Loucy (cell line): Measurements from ENCODE around the gene DEFB129.

ENCODE experiments used
- H2AFZ ChIP-seq: fragments of 200-600 bp; sonication (generic); 2 replicates; pipeline ENCODE4 v1.6.0; 2016; ENCODE audit warnings: antibody characterized with exemption, mild to moderate bottlenecking, low read length, moderate library complexity
- H3F3A ChIP-seq: fragments of 200-600 bp; 2 replicates; pipeline ENCODE4 v1.6.0; 2016; ENCODE audit warnings: antibody characterized with exemption, low read depth, mild to moderate bottlenecking
- H3K27me3 ChIP-seq: fragments of 200-600 bp; sonication (generic); 2 replicates; pipeline ENCODE4 v1.6.1; 2014; ENCODE audit warnings: low read length, mild to moderate bottlenecking; ENCODE audit not compliant: insufficient read depth, poor library complexity, severe bottlenecking
- H3K36me3 ChIP-seq: fragments of 200-600 bp; sonication (generic); 2 replicates; pipeline ENCODE4 v1.6.1; 2016; ENCODE audit warnings: low read length; ENCODE audit not compliant: insufficient read depth
- H3K4me1 ChIP-seq: fragments of 200-600 bp; sonication (generic); 2 replicates; pipeline ENCODE4 v1.5.1; 2014; ENCODE audit warnings: low read length, mild to moderate bottlenecking; ENCODE audit not compliant: insufficient read depth, poor library complexity, severe bottlenecking
- H3K4me2 ChIP-seq: fragments of 200-600 bp; sonication (generic); 2 replicates; pipeline ENCODE4 v1.6.0; 2014; ENCODE audit warnings: antibody characterized with exemption, low read length, low read depth, mild to moderate bottlenecking; ENCODE audit not compliant: poor library complexity, severe bottlenecking
- H3K4me3 ChIP-seq: fragments of 200-600 bp; sonication (generic); 2 replicates; pipeline ENCODE4 v1.5.1; 2014; ENCODE audit warnings: low read length, mild to moderate bottlenecking, mixed read lengths; ENCODE audit not compliant: poor library complexity, severe bottlenecking
- H3K79me2 ChIP-seq: fragments of 200-600 bp; sonication (generic); 2 replicates; pipeline ENCODE4 v1.6.1; 2014; ENCODE audit warnings: low read length; ENCODE audit not compliant: insufficient read depth
- H3K9ac ChIP-seq: fragments of 200-600 bp; sonication (generic); 2 replicates; pipeline ENCODE4 v1.6.0; 2014; ENCODE audit warnings: mild to moderate bottlenecking, low read depth, low read length, moderate library complexity; ENCODE audit not compliant: poor library complexity, severe bottlenecking
- H3K9me2 ChIP-seq: fragments of 200-600 bp; sonication (generic); replicated peaks from 2 replicates; pipeline ENCODE4 v1.6.1; 2016; ENCODE audit warnings: low read depth, low read length, mixed read lengths
- H3K9me3 ChIP-seq: fragments of 200-600 bp; sonication (generic); 2 replicates; pipeline ENCODE4 v1.6.1; 2014; ENCODE audit warnings: mild to moderate bottlenecking, antibody characterized with exemption, low read length, low read depth; ENCODE audit not compliant: insufficient read depth
- H4K20me1 ChIP-seq: fragments of 200-600 bp; sonication (generic); 2 replicates; pipeline ENCODE4 v1.6.0; 2014; ENCODE audit warnings: antibody characterized with exemption, low read length, mild to moderate bottlenecking; ENCODE audit not compliant: insufficient read depth, poor library complexity, severe bottlenecking
- EZH2phosphoT487 ChIP-seq: fragments of 200-600 bp; IDR thresholded peaks from 2 replicates; pipeline ENCODE4 v1.6.1; 2018; ENCODE audit warnings: antibody characterized with exemption, mild to moderate bottlenecking, moderate library complexity, borderline replicate concordance
- TF ChIP-seq, protein P1 (sequence below): fragments of 200-600 bp; sonication (generic); conservative IDR thresholded peaks from 2 replicates; pipeline ENCODE4 v1.5.1; 2014; ENCODE audit warnings: mild to moderate bottlenecking, antibody characterized with exemption, low read length

Gene DEFB129

DNA sequence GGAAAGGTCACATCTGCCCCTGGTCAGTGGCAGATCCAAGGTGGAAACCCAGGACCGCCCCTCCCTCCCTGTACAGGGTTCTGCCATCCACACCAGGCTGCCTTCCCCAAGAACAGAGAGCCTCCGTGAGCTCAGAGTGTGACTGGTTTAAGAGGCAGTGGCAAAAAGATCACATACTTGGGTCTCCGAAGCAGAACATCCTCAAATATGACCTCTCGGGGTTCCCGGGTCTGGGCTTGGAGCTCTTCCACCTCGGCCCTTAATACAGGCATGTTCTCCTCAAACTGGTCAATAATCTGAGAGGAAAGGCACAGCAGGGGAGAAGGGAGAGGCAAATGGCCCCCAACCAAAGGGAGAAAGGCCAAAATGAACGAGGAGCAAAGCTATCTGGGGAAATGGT, 48.7 kb downstream of the DEFB129 start:
- H3K4me3 ChIP-seq = no peak overlapping the region
- H3K79me2 ChIP-seq = no peaks in the 10 kb centered on the region
- no peak overlapping the region for H3K4me2 ChIP-seq
- TF ChIP-seq, protein P1, sequence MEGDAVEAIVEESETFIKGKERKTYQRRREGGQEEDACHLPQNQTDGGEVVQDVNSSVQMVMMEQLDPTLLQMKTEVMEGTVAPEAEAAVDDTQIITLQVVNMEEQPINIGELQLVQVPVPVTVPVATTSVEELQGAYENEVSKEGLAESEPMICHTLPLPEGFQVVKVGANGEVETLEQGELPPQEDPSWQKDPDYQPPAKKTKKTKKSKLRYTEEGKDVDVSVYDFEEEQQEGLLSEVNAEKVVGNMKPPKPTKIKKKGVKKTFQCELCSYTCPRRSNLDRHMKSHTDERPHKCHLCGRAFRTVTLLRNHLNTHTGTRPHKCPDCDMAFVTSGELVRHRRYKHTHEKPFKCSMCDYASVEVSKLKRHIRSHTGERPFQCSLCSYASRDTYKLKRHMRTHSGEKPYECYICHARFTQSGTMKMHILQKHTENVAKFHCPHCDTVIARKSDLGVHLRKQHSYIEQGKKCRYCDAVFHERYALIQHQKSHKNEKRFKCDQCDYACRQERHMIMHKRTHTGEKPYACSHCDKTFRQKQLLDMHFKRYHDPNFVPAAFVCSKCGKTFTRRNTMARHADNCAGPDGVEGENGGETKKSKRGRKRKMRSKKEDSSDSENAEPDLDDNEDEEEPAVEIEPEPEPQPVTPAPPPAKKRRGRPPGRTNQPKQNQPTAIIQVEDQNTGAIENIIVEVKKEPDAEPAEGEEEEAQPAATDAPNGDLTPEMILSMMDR = no peak
- no peak for TF ChIP-seq EZH2phosphoT487
- H3K27me3 ChIP-seq = no peaks in the 10 kb centered on the region
- no peaks in the 10 kb centered on the region for H3K4me1 ChIP-seq
- no peak overlapping the region for H3K9ac ChIP-seq
- H3F3A ChIP-seq = no peaks in the 10 kb centered on the region
- peaks cover 21% of the 10 kb centered on the region; the same call in 1 of the 2 replicates for H3K36me3 ChIP-seq
- H3K9me3 ChIP-seq = no peaks in the 10 kb centered on the region
- H4K20me1 ChIP-seq = no peaks in the 10 kb centered on the region
- H2AFZ ChIP-seq = no peak overlapping the region
- H3K9me2 ChIP-seq = no peaks in the 10 kb centered on the region

DNA sequence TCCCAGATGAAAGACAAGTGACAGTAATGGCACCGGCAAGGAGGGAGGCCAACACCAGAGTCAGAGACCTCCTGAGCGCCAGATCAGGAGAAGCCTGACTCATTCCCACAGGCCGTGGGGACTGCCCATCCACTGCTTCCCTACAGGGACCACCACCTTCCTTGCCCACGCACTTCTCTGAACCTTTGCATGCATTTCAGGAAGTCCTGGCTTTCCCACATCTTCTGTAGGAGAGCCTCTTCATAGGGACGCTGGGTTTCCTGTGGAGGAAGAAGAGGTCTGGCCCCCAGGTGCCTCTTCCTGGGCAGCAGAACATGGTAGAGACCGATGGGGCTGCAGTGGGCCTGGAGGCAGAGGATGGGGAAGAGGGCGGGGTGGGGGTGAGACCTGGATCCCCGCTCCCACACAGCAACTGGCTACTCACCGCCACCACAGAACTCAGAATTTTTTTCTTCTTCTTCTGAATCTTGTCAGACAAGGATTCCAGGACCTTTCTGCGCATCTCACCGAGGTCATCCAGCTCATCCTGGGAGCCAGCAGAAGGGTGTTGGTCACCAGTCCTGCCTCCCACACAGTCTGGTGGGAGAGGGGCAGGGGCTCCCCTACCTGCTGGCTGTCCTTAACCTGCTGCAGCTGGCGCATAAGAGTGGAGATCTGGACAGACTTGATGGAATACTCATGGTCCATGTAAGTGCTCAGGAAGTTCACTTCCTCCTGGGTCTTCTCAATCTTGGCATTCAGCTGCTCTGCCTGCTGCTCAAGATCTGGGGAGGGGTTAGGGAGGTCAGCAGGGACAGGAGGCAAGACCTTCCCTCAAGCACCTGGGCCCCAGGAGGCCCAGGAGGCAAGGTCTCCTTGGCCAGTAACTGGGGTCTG, 49.8 kb downstream of the DEFB129 start:
- no peak overlapping the region for H3K4me2 ChIP-seq
- H3K9ac ChIP-seq = no peak overlapping the region
- no peaks in the 10 kb centered on the region for H3K9me2 ChIP-seq
- H3K79me2 ChIP-seq = no peaks in the 10 kb centered on the region
- no peak overlapping the region for H3K4me3 ChIP-seq
- TF ChIP-seq, protein P1 = no peak
- TF ChIP-seq EZH2phosphoT487 = no peak
- H3K27me3 ChIP-seq = no peaks in the 10 kb centered on the region
- peaks cover 21% of the 10 kb centered on the region; the same call in 1 of the 2 replicates for H3K36me3 ChIP-seq
- no peak overlapping the region for H2AFZ ChIP-seq
- no peaks in the 10 kb centered on the region for H3F3A ChIP-seq
- no peaks in the 10 kb centered on the region for H3K4me1 ChIP-seq
- H3K9me3 ChIP-seq = no peaks in the 10 kb centered on the region
- no peaks in the 10 kb centered on the region for H4K20me1 ChIP-seq

DNA sequence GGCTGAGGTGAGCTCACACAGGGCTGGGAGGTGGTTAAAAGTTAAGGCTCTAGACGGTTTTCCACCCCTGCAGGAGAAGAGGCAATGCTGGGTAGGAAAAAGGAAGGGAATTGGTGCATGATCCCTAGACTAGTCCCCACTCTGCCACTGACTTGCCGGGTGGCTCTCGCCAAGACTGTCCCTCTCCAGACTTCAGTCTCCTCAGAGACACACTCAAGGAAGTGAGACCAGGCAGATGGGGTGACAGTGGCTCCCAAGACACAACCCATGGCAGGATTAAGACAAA, 50.4 kb downstream of the DEFB129 start:
- Histone ChIP-seq H3K9me2 (no peaks in the 10 kb centered on the region), H4K20me1 (no peaks in the 10 kb centered on the region), H3K79me2 (no peaks in the 10 kb centered on the region), H2AFZ (no peak overlapping the region), H3F3A (no peaks in the 10 kb centered on the region), H3K4me3 (no peak overlapping the region), H3K36me3 (peaks cover 21% of the 10 kb centered on the region; the same call in 1 of the 2 replicates), H3K4me2 (no peak overlapping the region), H3K4me1 (no peaks in the 10 kb centered on the region), H3K9me3 (no peaks in the 10 kb centered on the region), H3K27me3 (no peaks in the 10 kb centered on the region), H3K9ac (no peak overlapping the region)
- TF ChIP-seq, protein P1 = no peak
- no peak for TF ChIP-seq EZH2phosphoT487
